GM19238 (cell line): ENCODE measurements around the gene COL24A1.

Experiments
- DNase-seq: peaks from one replicate; pipeline ENCODE4 v3.0.0; 2011; ENCODE audit warnings: low spot score; ENCODE audit not compliant: insufficient read length

Gene COL24A1

DNA sequence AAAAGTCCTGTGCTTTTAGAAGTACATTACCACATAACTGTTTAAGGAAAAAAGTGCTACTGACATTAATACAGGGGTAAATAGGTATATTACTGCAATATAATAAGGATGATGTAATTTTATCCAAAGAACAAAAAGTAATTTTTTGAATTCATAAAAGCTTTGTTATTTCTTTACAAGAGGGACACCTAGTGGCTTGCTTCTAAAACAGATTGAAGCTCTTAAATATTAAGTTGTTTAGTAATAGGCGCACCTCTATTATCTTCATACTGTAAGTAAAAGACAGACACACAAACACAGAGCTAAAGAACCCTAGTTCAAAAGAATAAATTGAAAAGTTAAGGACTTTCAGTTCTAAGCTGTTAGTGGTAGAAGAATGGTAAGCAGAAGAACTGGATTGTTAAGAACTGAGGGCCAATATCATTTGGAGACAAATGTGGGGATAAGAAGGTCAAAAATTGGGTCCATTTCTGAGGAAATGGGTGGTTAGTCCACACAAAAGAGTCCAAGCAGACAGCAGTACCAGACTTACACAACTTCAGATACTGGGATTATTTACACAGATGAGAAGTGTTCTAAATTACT, 463.8 kb downstream of the COL24A1 start:
- no peak for DNase-seq

DNA sequence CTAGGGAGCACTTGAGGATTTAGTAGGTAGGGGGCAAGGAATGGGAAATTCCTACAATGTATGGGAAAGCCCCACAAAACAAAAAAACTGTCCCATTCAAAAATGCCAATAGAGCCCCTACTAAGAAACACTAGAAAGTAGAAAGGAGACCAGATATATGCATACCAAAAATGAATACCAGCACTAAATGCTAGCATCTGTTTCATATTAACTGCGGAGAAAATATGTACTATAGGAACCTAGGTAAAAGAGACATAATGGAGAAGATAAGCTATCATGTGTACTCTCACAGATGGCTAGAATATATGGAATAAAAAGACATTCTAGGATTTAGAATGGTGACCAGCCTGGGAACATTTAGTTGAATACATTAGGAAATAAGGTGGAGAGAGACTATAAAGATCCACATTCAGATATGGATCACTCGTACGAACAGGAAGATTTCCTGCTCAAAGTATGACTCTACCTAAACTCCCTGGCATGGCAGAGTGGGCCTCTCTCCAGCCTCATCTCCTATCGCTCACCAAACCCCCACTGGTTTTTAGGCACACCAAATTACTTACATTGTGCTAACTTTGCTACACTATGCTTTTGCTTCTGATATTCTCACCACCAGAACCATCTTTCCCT, 466.7 kb downstream of the COL24A1 start:
- DNase-seq, result no peak

- DNase-seq, result no peak
Observed at GRCh38 chr1:85683292-85684025, 473.1 kb downstream of the COL24A1 start.

DNA sequence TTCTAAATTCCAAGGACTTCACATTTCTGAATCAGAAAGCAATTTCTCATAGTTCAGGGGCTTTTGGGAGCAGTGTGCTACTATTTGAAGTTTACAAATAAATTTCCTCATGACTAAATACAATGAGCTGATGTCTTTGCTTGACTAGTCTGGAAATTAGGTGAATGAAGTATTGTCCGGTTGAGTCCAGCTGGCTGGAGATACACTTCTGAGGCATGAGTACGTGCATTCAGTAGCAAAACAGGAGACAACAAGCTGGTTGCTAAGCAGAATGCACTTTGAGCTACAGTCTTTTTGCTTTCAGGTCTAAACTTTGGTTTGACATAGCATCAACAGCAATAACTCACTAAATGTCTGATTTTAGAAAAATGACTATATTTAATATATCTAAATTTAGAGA, 475.5 kb downstream of the COL24A1 start:
- DNase-seq, result no peak
